A549 (cell line): ENCODE data around the gene OR2S2. TPM values are rescaled to one million over a fixed set of nuclear protein-coding genes. Genes with fewer than 3 reads are reported as not detected.

ENCODE experiments used
- ATAC-seq, 2 experiments: fragments of 200-7000 bp in 1 of 2; fragments of >200 bp in 1 of 2; cut with Nextera tagmentation in 1 of 2; cut with Tn5 transposase in 1 of 2; 3 replicates each; pipeline versions ENCODE4 v1.8.0 to v1.9.1; 2018 to 2020; ENCODE audit warnings: mild to moderate bottlenecking in 1 of 2, moderate library complexity in 1 of 2
- CTCF ChIA-PET: fragments of 300-600 bp; sonication (Branson Sonifier 250); formaldehyde crosslinking; extraction: SDS; loops from one replicate; lab custom pipeline; 2021; ENCODE audit warnings: antibody characterized with exemption, inconsistent platforms; lab: Yijun Ruan, JAX
- POLR2A ChIA-PET: fragments of 350-600 bp; formaldehyde crosslinking; extraction: SDS; loops from one replicate; lab custom pipeline; 2021; ENCODE audit warnings: antibody characterized with exemption, inconsistent platforms; lab: Yijun Ruan, JAX
- DNase-seq, 2 experiments: peaks; one replicate each; pipeline versions ENCODE4 v3.0.0 to v3.0.0-alpha.2; 2011 to 2016; ENCODE audit warnings: low read depth in 1 of 2, low spot score in 1 of 2
- FAIRE-seq: peaks from 2 replicates; lab custom pipeline; 2011; peaks lifted over from hg19 to GRCh38; lab: Jason Lieb, UNC
- H3K27ac ChIP-seq, 2 experiments: fragments of >200 bp; sonication (Bioruptor Twin); formaldehyde crosslinking; 3 replicates each; pipeline ENCODE4 v1.5.1; 2016 to 2017
- H3K4me1 ChIP-seq: fragments of >200 bp; sonication (Bioruptor Twin); formaldehyde crosslinking; 3 replicates; pipeline ENCODE4 v1.6.1; 2016
- H3K4me2 ChIP-seq: fragments of >200 bp; sonication (Bioruptor Twin); formaldehyde crosslinking; 3 replicates; pipeline ENCODE4 v1.6.1; 2016
- H3K4me3 ChIP-seq: fragments of >200 bp; sonication (Bioruptor Twin); formaldehyde crosslinking; 3 replicates; pipeline ENCODE4 v1.5.1; 2016
- H3K9me3 ChIP-seq: fragments of >200 bp; sonication (Bioruptor Twin); formaldehyde crosslinking; 3 replicates; pipeline ENCODE4 v1.6.1; 2016
- ATOH8 ChIP-seq: fragments of 250-450 bp; sonication (Bioruptor Pico); IDR thresholded peaks from 2 replicates; pipeline ENCODE4 v1.5.0; 2020; ENCODE audit warnings: low read depth, mild to moderate bottlenecking, moderate library complexity
- CBX2 ChIP-seq: fragments of 200-600 bp; sonication (generic); IDR thresholded peaks from 2 replicates; pipeline ENCODE4 v1.6.1; 2016; ENCODE audit warnings: low read depth, mild to moderate bottlenecking, borderline replicate concordance
- CBX8 ChIP-seq: fragments of 200-600 bp; sonication (generic); IDR thresholded peaks from 2 replicates; pipeline ENCODE4 v1.6.1; 2016
- CEBPB ChIP-seq, 2 experiments: fragments of >200 bp in 1 of 2; sonication (Bioruptor Twin) in 1 of 2; formaldehyde crosslinking in 1 of 2; IDR thresholded peaks; 2 replicates each; pipeline ENCODE4 v1.6.1; 2012 to 2016
- CHD4 ChIP-seq: fragments of 200-600 bp; sonication (generic); IDR thresholded peaks from 2 replicates; pipeline ENCODE4 v1.6.1; 2016; ENCODE audit warnings: antibody characterized with exemption, mild to moderate bottlenecking, borderline replicate concordance
- ESRRA ChIP-seq: fragments of 150-350 bp; IDR thresholded peaks from 2 replicates; pipeline ENCODE4 v1.6.1; 2014; ENCODE audit warnings: mild to moderate bottlenecking, low read length, borderline replicate concordance
- FOSL2 ChIP-seq, 2 experiments: fragments of 450-650 bp in 1 of 2; fragments of >200 bp in 1 of 2; sonication (Bioruptor Twin) in 1 of 2; formaldehyde crosslinking; IDR thresholded peaks; 2 replicates each; pipeline versions ENCODE4 v1.5.0 to v1.6.1; 2016 to 2020; ENCODE audit warnings: mild to moderate bottlenecking in 1 of 2, moderate library complexity in 1 of 2
- FOXS1 ChIP-seq: fragments of 250-450 bp; sonication (Bioruptor Pico); IDR thresholded peaks from 2 replicates; pipeline ENCODE4 v1.5.0; 2020; ENCODE audit warnings: mild to moderate bottlenecking, moderate library complexity
- HES2 ChIP-seq: fragments of >200 bp; sonication (Bioruptor Twin); formaldehyde crosslinking; IDR thresholded peaks from 2 replicates; pipeline ENCODE4 v1.6.1; 2016
- JUNB ChIP-seq: fragments of >200 bp; sonication (Bioruptor Twin); formaldehyde crosslinking; IDR thresholded peaks from 2 replicates; pipeline ENCODE4 v1.6.1; 2016
- KDM5A ChIP-seq: fragments of 200-600 bp; sonication (generic); IDR thresholded peaks from 2 replicates; pipeline ENCODE4 v1.6.1; 2016; ENCODE audit warnings: antibody characterized with exemption, mild to moderate bottlenecking
- MAFK ChIP-seq: fragments of 450-650 bp; IDR thresholded peaks from 2 replicates; pipeline ENCODE4 v1.6.1; 2014; ENCODE audit not compliant: partially characterized antibody
- MAZ ChIP-seq: fragments of 150-350 bp; IDR thresholded peaks from 2 replicates; pipeline ENCODE4 v1.6.1; 2014; ENCODE audit warnings: antibody characterized with exemption, low read depth, low read length, borderline replicate concordance
- NFE2L2 ChIP-seq: fragments of 150-350 bp; conservative IDR thresholded peaks from 2 replicates; pipeline ENCODE4 v1.6.1; 2014; ENCODE audit warnings: low read length
- PBX3 ChIP-seq: IDR thresholded peaks from 2 replicates; pipeline ENCODE4 v1.6.1; 2012
- PHF8 ChIP-seq: fragments of 200-600 bp; sonication (generic); IDR thresholded peaks from 2 replicates; pipeline ENCODE4 v1.6.1; 2016; ENCODE audit warnings: low read depth, mild to moderate bottlenecking, antibody characterized with exemption, moderate library complexity, borderline replicate concordance
- POLR2A ChIP-seq: IDR thresholded peaks from 2 replicates; pipeline ENCODE4 v1.6.1; 2012; ENCODE audit warnings: mild to moderate bottlenecking, low read length
- RAD21 ChIP-seq, 2 experiments: fragments of >200 bp in 1 of 2; sonication (Bioruptor Twin) in 1 of 2; formaldehyde crosslinking in 1 of 2; IDR thresholded peaks in 1 of 2; conservative IDR thresholded peaks in 1 of 2; 2 replicates in 1 of 2; 3 replicates in 1 of 2; pipeline ENCODE4 v1.6.1; 2012 to 2018; ENCODE audit warnings: inconsistent platforms in 1 of 2
- RARB ChIP-seq: fragments of 250-450 bp; sonication (Bioruptor Pico); IDR thresholded peaks from 2 replicates; pipeline ENCODE4 v1.8.0; 2021; ENCODE audit warnings: mild to moderate bottlenecking, moderate library complexity
- RNF2 ChIP-seq: fragments of 200-600 bp; sonication (generic); IDR thresholded peaks from 2 replicates; pipeline ENCODE4 v1.6.1; 2016; ENCODE audit warnings: low read depth, mild to moderate bottlenecking, antibody characterized with exemption, moderate library complexity, borderline replicate concordance
- SMC3 ChIP-seq: fragments of >200 bp; sonication (Bioruptor Twin); formaldehyde crosslinking; IDR thresholded peaks from 3 replicates; pipeline ENCODE4 v1.6.1; 2018; ENCODE audit warnings: inconsistent platforms
- TP53 ChIP-seq: fragments of 250-450 bp; sonication (Bioruptor Pico); IDR thresholded peaks from 2 replicates; pipeline ENCODE4 v1.5.0; 2021; ENCODE audit warnings: mild to moderate bottlenecking, moderate library complexity
- ZFP36 ChIP-seq: fragments of 450-650 bp; IDR thresholded peaks from 2 replicates; pipeline ENCODE4 v1.6.1; 2014; ENCODE audit warnings: borderline replicate concordance; ENCODE audit not compliant: partially characterized antibody
- WGBS: methylation state at CpG from one replicate; pipeline ENCODE4 v1.1.6; 2017; ENCODE audit errors: missing lambda C conversion rate; 5-methylcytosine and 5-hydroxymethylcytosine counted together
- polyA plus RNA-seq, 4 experiments: library from polyadenylated mRNA; depleted of rRNA in 3 of 4; stranded (reverse); fragments of >200 nt; fragmentation: RNase III in 1 of 4; extraction: RNeasy Plus Mini Kit Qiagen cat#74134 plus additional on column Dnase treatment in 1 of 4; gene quantifications; 2 replicates in 3 of 4; 3 replicates in 1 of 4; pipeline ENCODE4 v1.2.3, GENCODE V29; 2011 to 2017
- TF ChIP-seq, protein P1 (sequence below): fragments of >200 bp; sonication (Bioruptor Twin); formaldehyde crosslinking; IDR thresholded peaks from 3 replicates; pipeline ENCODE4 v1.5.1; 2016

The OR2S2 gene
- polyA plus RNA-seq, 2 of the 4 experiments (the other 2 are of a cell fraction) = not detected

DNA sequence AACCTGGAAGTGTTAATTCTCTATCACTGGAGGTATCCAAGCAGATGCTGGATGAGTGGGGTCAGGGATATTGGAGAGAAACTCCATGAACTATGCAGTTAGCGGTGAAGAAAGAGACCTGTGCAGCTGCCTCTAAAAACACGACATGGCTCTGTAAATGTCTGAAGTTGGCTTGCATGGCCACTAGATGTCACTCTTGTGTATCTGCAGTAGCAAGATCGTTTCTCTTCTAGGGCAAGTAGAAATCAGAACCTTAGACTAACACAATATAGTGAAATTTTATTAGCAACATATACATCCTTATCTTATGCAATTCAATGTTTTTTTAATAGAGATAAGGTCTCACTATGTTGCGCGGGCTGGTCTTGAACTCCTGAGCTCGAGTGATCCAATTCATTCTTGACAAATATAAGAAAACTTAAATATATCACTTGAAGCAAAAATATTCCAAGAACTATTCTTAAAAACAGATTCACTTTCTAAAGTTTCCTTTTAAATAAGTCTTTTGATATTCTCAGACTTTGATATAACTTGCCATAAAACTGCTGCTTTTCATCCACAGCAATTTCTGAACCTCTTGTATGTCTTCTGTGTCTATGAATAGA, 2.9 kb downstream of the OR2S2 start:
- peak; percentile 49 for FAIRE-seq
- H3K27ac ChIP-seq = no peak overlapping the region
- DNase-seq = peak; percentile 42 to 81
- ATAC-seq = peak; percentile 87 to 93
- no peaks in the 10 kb centered on the region for H3K9me3 ChIP-seq
- H3K4me2 ChIP-seq = peak overlapping the region; percentile 51
- H3K4me3 ChIP-seq = no peak overlapping the region
- 7% methylated on average over 6 of the region's 6 CpGs for WGBS
- CTCF ChIA-PET = interaction anchor here (0.6 to 7.5 kb wide), 67 partner anchors 8 to 452 kb away, joined by 3 to 104 read pairs (median 5); partner anchors contain the start of genes CCIN, CLTA, HINT2 and HRCT1
- H3K4me1 ChIP-seq = peaks cover 8% of the 10 kb centered on the region; the same call in 1 of the 3 replicates
- POLR2A ChIA-PET = no interaction called here
- TF ChIP-seq SMC3 (peak; percentile 57), RARB (CRISPR knock-in tag) (no peak), MAZ (no peak), FOXS1 (CRISPR knock-in tag) (no peak), RAD21 (conservative IDR thresholded peaks at IDR 0.05 in 1 of 2, IDR thresholded peaks at IDR 0.05 in 1 of 2) (peak; percentile 77 to 87)
- TF ChIP-seq, protein P1, sequence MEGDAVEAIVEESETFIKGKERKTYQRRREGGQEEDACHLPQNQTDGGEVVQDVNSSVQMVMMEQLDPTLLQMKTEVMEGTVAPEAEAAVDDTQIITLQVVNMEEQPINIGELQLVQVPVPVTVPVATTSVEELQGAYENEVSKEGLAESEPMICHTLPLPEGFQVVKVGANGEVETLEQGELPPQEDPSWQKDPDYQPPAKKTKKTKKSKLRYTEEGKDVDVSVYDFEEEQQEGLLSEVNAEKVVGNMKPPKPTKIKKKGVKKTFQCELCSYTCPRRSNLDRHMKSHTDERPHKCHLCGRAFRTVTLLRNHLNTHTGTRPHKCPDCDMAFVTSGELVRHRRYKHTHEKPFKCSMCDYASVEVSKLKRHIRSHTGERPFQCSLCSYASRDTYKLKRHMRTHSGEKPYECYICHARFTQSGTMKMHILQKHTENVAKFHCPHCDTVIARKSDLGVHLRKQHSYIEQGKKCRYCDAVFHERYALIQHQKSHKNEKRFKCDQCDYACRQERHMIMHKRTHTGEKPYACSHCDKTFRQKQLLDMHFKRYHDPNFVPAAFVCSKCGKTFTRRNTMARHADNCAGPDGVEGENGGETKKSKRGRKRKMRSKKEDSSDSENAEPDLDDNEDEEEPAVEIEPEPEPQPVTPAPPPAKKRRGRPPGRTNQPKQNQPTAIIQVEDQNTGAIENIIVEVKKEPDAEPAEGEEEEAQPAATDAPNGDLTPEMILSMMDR = peak; percentile 91

DNA sequence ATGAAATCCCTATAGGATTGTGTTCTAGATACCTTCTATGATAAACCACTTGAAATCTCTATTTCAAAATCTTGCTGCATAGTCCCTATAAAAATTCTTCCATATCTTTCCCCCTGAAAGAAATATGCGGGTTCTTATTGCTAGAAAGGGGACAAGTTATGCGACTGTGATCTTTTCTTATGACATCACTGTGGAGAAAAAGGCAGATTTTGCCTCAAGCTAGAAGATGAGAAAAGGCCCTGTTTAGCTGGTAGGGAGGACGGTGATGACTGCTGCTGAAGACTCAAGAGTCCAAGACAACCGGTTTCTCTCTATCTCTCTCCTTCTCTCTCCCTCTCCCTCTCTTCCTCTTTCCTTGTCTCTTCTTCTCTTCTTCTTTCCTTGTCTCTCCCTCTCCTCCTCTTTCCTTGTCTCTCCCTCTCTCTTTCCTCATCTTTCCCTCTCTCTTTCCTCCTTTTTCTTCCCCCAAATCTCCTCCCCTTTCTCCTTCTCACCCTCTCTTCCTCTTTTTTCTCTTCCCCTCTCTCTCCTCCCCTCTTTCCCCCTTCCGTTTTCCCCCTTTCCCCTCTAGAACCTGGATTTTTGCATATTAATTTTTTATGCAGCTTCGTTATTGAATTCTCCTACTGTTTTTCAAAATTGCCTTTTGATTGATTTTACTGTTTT, 5.3 kb downstream of the OR2S2 start:
- POLR2A ChIA-PET = no interaction called here
- no peak overlapping the region for H3K4me2 ChIP-seq
- TF ChIP-seq NFE2L2 (no peak), CEBPB (IDR thresholded peaks at IDR 0.05) (no peak), CBX8 (no peak), FOSL2 (IDR thresholded peaks at IDR 0.05) (no peak), FOSL2 (CRISPR knock-in tag; IDR thresholded peaks at IDR 0.05) (no peak), TP53 (CRISPR knock-in tag) (no peak), CBX2 (no peak), JUNB (no peak), ZFP36 (no peak), RNF2 (no peak), HES2 (no peak), ESRRA (no peak), RAD21 (conservative IDR thresholded peaks at IDR 0.05 in 1 of 2, IDR thresholded peaks at IDR 0.05 in 1 of 2) (no peak), ATOH8 (CRISPR knock-in tag) (no peak), MAZ (no peak), CHD4 (no peak), POLR2A (no peak), KDM5A (no peak), MAFK (no peak), PBX3 (no peak), PHF8 (no peak)
- TF ChIP-seq, all 56 proteins: peak for 0
- Histone ChIP-seq H3K27ac (no peak overlapping the region), H3K4me3 (no peak overlapping the region), H3K4me1 (peaks cover 12% of the 10 kb centered on the region; the same call in 1 of the 3 replicates), H3K9me3 (no peaks in the 10 kb centered on the region)
- CTCF ChIA-PET = interaction anchor here (0.6 to 2.5 kb wide), 14 partner anchors 8 to 237 kb away, joined by 3 to 19 read pairs (median 4); no protein-coding TSS in a partner anchor
- DNase-seq (no peak), FAIRE-seq (no peak), ATAC-seq (no peak)
- WGBS = 52% methylated on average over 6 of the region's 6 CpGs
